OCI-LY3 (cell line): ENCODE data around the gene COL4A2.

Experiments used
- CTCF ChIP-seq: fragments of 200-600, 300-600 bp; sonication (generic); IDR thresholded peaks from 2 replicates; pipeline ENCODE4 v1.5.1; 2014; ENCODE audit warnings: antibody characterized with exemption, low read length, low read depth
- EZH2phosphoT487 ChIP-seq: fragments of 200-600 bp; shearing (Covaris generic); IDR thresholded peaks from 2 replicates; pipeline ENCODE4 v1.6.1; 2018; ENCODE audit warnings: antibody characterized with exemption, mixed run types, low read depth

- TF ChIP-seq CTCF (no peak), EZH2phosphoT487 (no peak)
Measured at GRCh38 chr13:110408286-110408685, 101.2 kb downstream of the COL4A2 start.
